RPMI8226 (cell line): ENCODE measurements around the gene PHOX2A.
"Not testable (repeated sequence)": the region's sequence is repeated elsewhere in the genome, so short reads cannot be mapped to it uniquely, and the experiment has no call there.

ENCODE experiments used
- DNase-seq: peaks from one replicate; pipeline ENCODE4 v3.0.0-alpha.2; 2015

Gene PHOX2A

GRCh38 chr11:72244060-72244360 lies at the start of gene PHOX2A:
TSS of gene PHOX2A (minus strand) at chr11:72244176. CDS start at chr11:72244004, 172 bp downstream.
- no peak for DNase-seq

GRCh38 chr11:72293391-72293790 lies 49.4 kb upstream of the PHOX2A start:
- DNase-seq = no peak

- DNase-seq = no peak
These were observed 48.3 kb upstream of the PHOX2A start for GRCh38 chr11:72292106-72292785.

- not testable (repeated sequence) for DNase-seq
These were observed 46.8 kb upstream of the PHOX2A start for GRCh38 chr11:72290741-72291140.

- DNase-seq = no peak
These were observed 43.3 kb upstream of the PHOX2A start for GRCh38 chr11:72287293-72287692.

- no peak for DNase-seq
These were observed 40.0 kb upstream of the PHOX2A start for GRCh38 chr11:72283947-72284346.

GRCh38 chr11:72280726-72281315 lies 36.8 kb upstream of the PHOX2A start:
- no peak for DNase-seq

GRCh38 chr11:72280037-72280436 lies 36.1 kb upstream of the PHOX2A start:
- no peak for DNase-seq

- no peak for DNase-seq
These were observed 34.9 kb upstream of the PHOX2A start for GRCh38 chr11:72278905-72279304.

GRCh38 chr11:72274435-72274834 lies 30.5 kb upstream of the PHOX2A start:
- DNase-seq = no peak

- DNase-seq = no peak
These were observed 28.0 kb upstream of the PHOX2A start for GRCh38 chr11:72271980-72272379.

GRCh38 chr11:72267956-72268617 lies 24.1 kb upstream of the PHOX2A start:
- no peak for DNase-seq

- not testable (repeated sequence) for DNase-seq
These were observed 23.0 kb upstream of the PHOX2A start for GRCh38 chr11:72266960-72267359.

GRCh38 chr11:72265951-72266350 lies 22.0 kb upstream of the PHOX2A start:
- no peak for DNase-seq

- DNase-seq = no peak
These were observed 19.4 kb upstream of the PHOX2A start for GRCh38 chr11:72263361-72263760.

- DNase-seq = no peak
These were observed 16.6 kb upstream of the PHOX2A start for GRCh38 chr11:72260574-72260973.

- DNase-seq = no peak
These were observed 15.5 kb upstream of the PHOX2A start for GRCh38 chr11:72259490-72259889.

GRCh38 chr11:72257570-72257969 lies 13.6 kb upstream of the PHOX2A start:
- no peak for DNase-seq

GRCh38 chr11:72254299-72254993 lies 10.5 kb upstream of the PHOX2A start:
- no peak for DNase-seq

GRCh38 chr11:72253392-72253791 lies 9.4 kb upstream of the PHOX2A start:
- no peak for DNase-seq

GRCh38 chr11:72251614-72252013 lies 7.6 kb upstream of the PHOX2A start:
- no peak for DNase-seq

- no peak for DNase-seq
These were observed 6.9 kb upstream of the PHOX2A start for GRCh38 chr11:72250661-72251464.

- no peak for DNase-seq
These were observed 6.0 kb upstream of the PHOX2A start for GRCh38 chr11:72249961-72250360.
